HG03442 (cell line): ENCODE results near the gene ENDOV.

Source experiments
- ATAC-seq: cut with Tn5 transposase; IDR thresholded peaks from one replicate; pipeline ENCODE4 v1.9.1; 2021; ENCODE audit warnings: mild to moderate bottlenecking, moderate library complexity; ENCODE audit not compliant: unreplicated experiment

Gene ENDOV

DNA sequence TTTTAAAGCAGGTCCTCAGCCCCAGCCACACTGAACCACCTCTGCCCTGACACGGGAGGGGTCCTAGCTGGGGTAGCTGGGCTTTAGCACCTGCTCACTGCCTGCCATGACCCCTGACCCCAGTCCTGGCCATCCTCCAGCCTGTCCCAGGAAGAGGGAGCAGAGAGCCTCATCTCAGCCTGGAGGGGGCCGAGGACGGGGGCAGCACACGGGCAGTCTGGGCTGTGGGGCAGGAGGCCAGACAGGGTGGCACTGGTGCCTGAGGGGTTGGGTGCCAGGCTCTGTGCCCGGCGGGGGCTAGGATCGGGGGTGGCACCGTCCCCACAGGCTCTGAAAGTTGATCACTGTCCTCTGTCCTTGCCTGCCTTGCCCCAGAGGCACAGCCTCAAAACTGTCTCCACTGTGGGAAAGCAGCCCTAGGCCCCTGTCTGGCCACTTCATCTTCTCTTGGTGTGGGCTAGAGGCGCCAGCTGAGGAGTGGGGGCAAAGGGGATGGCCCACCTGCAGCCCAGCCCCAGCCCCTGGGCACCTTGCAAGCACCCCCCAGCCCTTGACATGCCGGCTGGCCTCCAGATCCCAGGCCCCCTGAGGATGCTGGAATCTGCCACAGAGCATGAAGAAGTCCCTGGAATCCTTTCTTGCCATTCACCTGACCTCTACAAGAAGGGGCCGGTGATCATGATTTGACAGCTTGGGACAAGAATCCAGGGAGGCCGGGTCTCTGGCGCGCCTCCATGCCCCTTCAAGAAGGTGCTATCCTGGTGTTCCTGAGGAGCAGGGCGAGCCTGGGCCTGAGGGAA lies 15.7 kb downstream of the ENDOV start:
- no peak for ATAC-seq

DNA sequence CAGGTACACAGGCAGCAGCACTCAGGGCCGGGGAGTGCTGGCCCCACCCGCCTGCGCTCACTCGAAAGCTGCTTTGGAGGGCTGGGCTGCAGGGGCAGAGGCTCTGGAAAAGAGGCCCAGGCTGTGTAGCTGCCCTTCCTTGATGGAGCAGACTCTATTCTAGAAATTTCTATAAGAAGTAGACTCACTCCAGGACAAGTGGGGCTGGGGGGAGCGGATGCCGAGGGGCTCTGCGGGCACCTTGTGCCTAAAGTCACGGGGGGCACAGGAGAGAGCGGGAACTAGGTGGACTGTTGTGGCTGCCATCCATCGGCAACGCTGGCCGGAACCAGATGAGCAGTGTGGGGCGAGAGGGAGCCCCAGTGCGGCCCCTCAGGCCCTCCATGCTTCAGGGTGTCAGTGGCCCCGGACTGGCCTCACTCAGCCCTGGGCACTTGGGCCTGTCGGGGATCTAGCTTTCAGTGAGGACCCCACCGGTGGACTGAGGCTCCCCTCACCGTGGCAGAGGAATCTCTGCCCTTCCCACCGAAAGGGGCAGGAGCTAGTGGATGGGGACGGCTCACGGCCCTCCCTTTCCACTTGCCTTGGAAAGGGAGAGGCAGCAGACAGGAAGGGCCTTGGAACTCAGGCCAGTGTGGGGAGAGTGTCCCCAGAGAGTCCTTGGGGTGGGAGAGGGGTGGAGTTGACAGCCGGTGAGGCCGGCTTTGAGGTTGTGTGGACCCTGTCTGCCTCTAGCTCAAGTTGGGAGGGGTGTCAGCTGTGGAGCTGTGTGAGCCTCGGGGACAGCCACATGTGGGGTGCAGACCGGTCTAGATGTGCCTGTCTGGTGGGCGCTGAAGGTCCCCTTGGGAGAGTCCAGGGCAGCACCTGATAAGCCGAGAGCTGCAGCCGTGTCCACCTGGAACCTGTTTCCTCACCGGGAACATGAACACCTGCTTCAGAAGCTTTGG lies 16.6 kb downstream of the ENDOV start:
- ATAC-seq, result no peak

GRCh38 chr17:80432350-80432955 lies 17.5 kb downstream of the ENDOV start:
- ATAC-seq, result no peak

DNA sequence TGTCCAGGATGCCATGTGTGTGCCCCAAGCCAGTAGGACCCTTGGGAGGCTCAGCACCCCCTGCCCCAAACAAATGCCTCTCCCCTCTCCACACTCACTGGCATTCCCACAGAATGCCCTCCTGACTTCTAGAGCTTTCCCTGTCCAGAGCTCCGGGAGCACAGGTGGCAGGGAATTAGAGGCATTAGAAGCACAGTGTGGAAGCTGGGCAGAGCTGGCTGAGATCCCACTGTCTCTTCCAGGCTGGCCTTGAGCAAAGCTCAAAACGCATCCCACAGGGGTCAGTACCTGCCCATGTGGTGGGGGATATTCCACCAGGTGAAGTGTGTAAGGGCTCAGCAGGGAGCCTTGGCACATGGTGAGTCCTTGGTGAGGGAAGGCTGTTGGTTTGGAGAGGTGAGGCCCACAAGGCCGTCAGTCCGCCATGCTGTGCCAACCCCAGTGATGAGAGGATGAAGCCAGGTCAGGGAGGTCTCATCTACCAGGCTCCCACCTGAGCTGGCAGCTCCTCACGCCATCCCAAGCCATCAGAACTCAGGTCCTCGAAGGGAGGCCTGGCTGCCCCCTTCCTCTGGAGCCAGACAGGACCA lies 18.1 kb downstream of the ENDOV start:
- no peak for ATAC-seq

- ATAC-seq, result no peak
Measured at GRCh38 chr17:80433916-80434666, 19.1 kb downstream of the ENDOV start.

DNA sequence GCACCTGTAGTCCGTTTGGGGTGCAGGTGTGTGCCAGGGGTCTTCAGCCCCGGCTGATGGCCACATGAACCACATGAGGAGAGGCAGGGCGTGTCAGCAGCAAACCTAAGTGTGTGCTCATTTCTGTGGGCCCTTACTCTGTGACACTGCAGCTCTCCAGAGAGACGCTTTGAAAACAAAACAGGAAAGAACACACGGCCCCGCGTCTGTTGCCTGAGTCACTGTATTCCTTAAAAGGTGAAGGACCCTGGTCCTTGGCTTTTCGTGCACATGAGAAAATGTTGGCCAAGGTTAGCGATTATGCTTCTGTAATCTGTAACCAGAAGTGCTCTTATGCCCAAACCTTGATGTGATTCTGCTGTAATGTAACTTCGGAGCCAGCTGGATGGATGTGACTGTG lies 22.6 kb downstream of the ENDOV start:
- ATAC-seq, result no peak

DNA sequence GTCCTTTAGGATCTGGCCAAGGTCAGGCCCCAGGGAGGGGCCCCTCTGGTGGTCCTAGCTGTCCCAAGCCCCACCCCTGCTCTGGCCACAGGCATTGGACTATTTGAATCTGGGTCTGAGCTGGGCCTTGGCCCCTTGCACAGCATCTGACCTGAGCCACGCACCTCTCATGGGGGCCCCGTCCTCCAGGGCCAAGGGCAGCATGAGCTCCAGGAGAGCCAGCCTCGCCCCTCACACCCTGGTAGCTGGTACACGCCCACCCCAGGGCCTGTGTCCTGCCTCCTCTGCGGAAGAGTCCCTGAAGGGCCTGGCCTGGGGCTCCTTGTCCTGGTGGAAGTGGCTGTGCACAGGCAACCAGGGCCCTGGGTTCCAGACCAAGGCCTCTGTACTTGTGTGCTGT lies 23.8 kb downstream of the ENDOV start:
- no peak for ATAC-seq

- no peak for ATAC-seq
Measured at GRCh38 chr17:80439499-80439898, 24.5 kb downstream of the ENDOV start.

DNA sequence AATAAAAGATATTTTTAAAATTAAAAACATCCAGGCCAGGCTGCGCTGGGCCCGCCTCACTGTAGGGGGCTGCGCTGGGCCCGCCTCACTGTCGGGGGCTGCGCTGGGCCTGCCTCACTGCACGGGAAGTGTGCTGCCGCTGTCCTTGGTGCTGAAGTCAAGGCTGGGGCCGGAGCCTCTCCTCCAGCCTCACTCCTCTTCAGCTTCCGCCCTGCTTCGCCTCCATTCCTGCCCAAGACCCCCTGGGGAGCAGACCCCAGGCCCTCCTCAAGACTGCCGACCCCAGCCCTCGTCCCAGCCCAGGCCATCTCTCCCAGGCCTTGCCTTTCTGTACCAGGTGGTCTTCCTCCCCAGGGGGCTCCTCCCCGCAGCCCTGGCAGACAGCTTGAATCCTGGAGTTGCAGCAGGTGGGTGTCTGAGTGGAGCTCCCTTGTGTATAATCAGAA lies 26.2 kb downstream of the ENDOV start:
- no peak for ATAC-seq

- ATAC-seq, result no peak
Measured at GRCh38 chr17:80441598-80442322, 26.8 kb downstream of the ENDOV start.

DNA sequence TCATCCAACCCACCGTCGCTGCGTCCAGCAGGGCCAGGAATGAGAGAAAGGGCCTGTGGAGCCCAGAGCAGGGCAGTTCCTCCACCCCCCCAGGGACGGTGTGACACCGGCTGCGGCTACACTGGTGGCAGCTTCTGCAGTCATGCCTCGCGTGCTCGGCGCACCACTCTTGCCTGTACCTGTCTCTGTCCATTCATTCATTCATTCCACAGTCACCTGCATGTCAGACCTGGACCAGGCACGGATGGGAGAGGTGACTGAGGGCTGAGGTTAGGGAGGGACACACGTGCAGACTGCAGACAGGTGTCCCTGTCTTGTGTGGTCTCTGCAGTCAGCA lies 27.3 kb downstream of the ENDOV start:
- ATAC-seq, result no peak

DNA sequence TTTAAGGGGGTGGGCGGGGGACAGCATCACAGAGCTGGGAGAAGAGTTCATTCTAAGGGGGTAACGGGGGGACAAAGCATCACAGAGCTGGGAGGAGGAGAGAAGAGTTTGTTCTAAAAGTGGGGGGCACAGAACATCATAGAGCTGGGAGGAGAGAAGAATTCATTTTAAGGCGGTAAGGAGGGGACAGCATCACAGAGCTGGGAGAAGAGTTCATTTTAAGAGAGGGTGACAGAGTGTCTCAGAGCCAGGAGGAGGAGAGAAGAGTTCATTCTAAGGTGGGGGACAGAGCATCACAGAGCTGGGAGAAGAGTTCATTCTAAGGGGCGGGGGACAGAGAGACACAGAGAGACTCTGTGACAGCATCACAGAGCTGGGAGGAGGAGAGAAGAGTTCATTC lies 27.8 kb downstream of the ENDOV start:
- no peak for ATAC-seq

DNA sequence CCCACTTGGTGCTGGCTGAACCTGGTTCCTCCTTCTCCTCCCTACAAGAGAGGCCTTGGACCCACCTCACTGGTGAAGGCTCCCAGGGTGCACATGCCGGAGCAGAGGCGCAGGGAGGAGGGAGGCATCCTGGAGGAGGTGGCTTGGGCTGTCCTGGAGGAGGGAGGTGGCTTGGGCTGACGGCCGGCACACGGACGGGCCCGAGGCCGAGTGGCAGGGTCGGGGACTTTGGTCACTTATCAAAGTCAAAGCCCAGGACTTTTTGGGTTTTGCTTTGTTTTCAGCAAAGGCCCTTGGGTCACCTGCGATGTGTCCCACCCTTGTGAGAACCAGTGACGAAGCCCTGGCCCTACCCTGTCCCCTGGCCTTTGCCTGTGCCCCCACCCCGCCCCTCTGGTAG lies 28.5 kb downstream of the ENDOV start:
- no peak for ATAC-seq

DNA sequence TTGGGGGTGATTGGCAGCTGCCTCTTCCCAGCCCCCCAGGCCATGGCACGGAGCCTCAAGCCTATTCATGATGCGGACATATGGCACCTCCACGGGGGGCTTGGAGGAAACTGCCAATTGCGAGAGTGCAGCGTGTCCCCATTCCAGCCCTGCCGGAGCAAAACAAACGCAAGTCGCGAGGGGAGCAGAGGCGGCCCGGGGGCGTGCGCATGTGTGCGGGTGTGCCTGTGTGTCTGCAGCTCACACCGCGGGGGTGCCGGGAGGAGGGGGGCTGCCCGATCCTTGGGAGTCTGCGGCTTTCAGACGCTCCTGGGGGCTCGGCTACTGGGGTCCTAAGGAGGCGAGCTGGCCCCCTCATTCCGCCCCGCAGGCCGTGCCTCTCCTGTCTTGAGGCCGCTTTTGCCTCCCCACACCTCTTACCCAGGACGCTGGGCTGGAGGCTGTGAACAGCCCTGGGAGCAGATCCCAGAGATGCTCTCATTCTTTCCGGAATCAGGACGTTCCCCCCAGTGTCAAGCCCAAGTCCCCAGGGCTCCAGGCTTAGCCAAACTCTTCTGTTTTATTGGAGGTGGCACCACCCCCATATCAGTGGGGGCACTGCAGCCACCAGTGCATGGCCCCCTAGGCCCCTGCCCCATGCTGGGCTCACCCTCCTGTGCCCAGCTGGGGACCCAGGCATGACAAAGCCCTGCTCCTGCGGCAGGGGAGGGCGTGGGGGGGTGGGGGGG lies 29.1 kb downstream of the ENDOV start:
- no peak for ATAC-seq

- ATAC-seq, result no peak
Measured at GRCh38 chr17:80444644-80444979, 29.6 kb downstream of the ENDOV start.

- no peak for ATAC-seq
Measured at GRCh38 chr17:80445007-80445725, 30.2 kb downstream of the ENDOV start.

GRCh38 chr17:80445726-80446110 lies 30.8 kb downstream of the ENDOV start:
- ATAC-seq, result no peak

DNA sequence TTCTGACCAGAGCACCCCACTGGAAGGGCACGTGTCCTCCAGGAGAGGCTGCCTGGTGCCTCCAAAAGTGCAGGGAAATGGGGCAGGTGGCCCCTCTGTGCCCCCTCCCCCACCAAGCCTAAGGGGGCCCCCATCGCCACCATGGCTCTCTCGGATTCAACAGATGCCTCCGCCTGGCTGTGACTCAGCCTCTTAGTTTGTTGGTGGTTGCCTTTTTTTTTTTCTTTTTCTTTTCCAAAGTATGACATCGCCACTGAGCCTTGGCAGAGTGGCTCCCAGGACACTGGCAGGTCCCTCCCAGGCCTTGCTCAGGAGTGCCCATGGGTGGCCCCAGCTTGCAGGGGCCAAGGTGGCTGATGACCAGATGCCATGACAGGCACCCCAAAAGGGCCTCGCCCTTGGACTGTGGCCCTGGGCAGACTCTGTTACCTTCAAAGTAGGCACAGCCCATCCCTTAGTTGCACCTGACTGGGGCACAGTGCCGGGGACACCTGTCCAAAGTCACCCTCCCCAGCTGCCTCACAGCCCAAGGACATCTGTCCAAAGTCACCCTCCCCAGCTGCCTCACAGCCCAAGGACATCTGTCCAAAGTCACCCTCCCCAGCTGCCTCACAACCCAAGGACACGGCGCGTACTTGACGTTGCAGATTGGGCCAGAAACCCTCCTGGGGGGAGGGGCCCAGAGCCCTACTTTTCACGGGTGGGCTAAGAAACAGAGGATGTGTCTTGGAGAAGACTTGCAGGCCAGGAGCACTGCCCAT lies 31.9 kb downstream of the ENDOV start:
- ATAC-seq, result no peak
